HG03460 (cell line): ENCODE data around the gene TPCN1.

Experiments used
- ATAC-seq: cut with Tn5 transposase; IDR thresholded peaks from one replicate; pipeline ENCODE4 v1.9.1; 2021; ENCODE audit not compliant: unreplicated experiment

Gene TPCN1

DNA sequence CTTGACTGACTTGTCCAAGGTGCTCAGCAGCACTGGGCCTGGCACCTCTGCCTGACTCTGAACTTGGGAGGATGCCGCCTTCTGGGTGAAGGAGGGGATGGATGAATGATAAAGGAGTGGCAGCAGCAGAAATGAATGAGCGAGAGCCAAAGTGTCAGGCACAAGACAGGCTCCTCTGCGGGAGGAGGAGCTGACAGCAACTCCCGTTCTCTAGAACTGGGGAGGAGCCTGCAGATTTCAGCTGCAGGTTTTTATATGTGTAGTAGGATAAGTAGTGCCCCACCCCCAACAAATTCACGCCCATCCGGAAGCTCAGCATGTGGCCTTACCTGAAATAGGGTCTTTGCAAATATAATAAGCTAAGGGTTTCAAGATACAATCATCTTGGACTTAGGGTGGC lies 80.5 kb downstream of the TPCN1 start:
- ATAC-seq = no peak

- no peak for ATAC-seq
Measured at GRCh38 chr12:113302466-113302865, 81.2 kb downstream of the TPCN1 start.

DNA sequence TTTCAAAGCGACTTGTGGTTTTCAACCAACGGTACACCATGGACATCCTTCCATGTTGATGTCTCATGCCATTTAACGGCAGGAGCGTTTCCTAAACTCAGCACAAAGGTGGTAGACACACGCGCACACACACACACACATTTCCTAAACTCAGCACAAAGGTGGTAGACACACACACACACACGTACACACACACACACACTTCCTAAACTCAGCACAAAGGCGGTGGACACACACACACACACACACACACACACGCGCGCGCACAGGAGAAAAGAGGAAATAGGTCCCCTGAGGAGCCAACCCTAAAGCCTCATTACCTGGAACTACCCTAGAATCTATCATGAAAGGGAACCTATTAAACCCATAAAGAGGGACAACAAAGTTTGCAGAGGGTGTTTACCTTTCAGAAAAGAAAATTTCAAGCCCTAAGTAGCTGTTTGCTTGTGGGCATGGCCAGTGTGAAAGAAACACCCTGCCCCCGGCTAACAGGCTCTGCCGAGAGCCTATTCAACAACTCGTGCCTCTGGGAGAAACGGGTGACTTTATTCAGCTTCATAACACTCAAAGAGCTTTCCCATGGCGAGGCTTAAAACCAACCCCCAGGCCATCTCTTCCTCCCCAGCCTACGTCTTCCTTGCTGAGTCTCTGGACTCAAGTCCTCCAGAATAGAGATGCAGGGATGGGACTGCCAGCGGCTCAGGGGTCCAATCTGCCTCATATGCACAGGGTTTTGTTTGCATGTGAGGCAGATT lies 81.8 kb downstream of the TPCN1 start:
- no peak for ATAC-seq

- no peak for ATAC-seq
Measured at GRCh38 chr12:113305281-113305856, 84.1 kb downstream of the TPCN1 start.

GRCh38 chr12:113306382-113306781 lies 85.1 kb downstream of the TPCN1 start:
- no peak for ATAC-seq

DNA sequence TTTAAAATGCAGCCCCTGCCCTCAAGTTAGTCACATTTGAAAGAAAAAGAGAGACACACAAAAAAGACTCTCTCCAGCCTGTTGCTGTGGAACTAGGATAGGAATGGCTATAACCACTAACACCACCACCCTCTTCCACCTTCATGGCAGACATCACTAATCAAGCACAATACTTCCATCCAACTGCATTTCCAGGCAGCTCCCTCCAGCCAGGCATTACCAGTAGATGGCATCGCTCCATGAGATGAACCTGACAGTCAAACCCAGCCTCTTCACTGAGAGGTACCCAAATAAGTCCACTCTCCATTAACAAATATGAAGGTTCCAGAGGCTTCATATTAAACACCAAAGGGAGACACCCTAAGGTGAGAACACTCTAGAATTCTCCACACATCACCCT lies 89.2 kb downstream of the TPCN1 start:
- no peak for ATAC-seq

DNA sequence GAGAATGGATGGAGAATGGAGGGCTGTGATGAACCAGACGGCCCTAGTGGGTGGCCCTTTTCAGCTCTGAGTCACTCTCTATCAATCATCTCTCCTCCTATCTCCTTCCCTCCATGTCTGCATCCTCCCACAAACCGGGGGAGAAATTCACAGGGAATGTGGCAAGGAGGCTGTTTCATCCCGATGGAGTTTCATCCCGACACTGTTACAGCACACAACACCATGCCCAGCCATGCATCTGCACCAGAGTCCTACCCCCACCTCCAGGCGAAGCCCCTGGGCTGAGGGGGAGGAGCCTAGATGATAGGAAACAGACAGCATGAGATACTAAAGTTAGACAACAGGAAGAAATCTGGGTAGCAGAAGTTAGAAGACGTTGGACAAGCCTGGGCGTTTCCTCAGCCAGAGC lies 92.9 kb downstream of the TPCN1 start:
- ATAC-seq = no peak

DNA sequence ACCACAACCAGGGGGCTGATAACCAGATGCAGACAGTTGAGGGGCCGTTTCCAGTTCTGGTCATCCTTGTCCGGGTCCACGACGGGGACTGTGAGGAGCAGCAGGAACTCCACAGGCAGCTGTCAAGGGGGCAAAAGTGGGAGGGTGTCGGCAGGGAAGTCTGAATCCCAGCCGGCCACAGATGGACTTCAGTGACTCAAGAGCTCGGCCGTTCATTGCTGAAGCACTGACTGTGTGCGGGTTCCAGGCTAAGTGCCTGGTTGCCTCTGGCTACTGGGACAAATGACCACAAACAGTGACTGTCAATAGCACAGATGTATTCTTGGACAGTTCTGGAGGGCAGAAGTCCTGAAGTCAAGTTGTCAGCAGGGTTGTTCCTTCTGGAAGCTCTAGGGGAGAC lies 94.1 kb downstream of the TPCN1 start:
- ATAC-seq = no peak

DNA sequence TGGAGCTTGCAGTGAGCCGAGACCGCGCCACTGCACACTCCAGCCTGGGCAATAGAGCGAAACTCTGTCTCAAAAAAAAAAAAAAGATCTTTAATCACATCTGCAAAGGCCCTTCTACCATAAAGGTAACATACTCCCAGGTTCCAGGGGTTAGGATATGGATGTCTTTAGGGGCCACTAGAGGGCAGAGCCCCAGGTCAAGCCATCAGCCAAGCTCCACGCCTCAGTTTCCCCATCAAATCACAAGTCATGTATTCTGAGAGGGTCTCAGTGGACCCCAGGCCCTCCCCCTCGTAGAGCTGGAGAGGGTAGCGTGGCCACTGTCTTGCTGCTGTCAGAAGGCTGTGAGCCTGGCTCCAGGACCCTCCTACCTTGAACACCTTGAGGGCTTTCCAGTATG lies 94.9 kb downstream of the TPCN1 start:
- no peak for ATAC-seq

GRCh38 chr12:113317122-113317521 lies 95.9 kb downstream of the TPCN1 start:
- no peak for ATAC-seq

DNA sequence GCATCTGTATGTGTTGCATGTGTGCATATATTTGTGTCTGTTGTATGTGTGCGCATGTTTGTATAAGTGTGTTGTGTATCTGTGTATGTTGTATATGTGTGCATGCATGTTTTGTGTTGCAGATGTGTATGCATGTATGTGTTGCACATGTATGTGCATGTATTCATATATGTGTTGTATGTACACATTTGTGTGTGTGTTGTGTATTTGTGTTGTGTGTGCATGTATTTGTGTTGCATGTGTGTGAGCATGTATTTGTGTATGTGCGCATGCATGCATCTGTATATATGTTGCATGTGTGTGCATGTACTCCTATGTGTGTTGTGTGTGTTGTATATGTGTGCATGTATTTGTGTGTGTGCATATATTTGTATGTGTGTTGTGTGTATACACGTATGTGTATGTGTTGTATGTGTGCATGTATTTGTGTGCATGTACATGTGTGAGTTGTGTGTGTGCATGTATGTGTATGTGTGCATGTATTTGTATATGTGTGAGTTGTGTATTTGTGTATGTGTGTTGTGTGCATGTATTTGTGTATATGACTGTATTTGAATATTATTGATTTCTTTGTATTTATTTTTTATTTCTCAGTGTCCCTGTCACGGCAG lies 96.9 kb downstream of the TPCN1 start:
- ATAC-seq = no peak

DNA sequence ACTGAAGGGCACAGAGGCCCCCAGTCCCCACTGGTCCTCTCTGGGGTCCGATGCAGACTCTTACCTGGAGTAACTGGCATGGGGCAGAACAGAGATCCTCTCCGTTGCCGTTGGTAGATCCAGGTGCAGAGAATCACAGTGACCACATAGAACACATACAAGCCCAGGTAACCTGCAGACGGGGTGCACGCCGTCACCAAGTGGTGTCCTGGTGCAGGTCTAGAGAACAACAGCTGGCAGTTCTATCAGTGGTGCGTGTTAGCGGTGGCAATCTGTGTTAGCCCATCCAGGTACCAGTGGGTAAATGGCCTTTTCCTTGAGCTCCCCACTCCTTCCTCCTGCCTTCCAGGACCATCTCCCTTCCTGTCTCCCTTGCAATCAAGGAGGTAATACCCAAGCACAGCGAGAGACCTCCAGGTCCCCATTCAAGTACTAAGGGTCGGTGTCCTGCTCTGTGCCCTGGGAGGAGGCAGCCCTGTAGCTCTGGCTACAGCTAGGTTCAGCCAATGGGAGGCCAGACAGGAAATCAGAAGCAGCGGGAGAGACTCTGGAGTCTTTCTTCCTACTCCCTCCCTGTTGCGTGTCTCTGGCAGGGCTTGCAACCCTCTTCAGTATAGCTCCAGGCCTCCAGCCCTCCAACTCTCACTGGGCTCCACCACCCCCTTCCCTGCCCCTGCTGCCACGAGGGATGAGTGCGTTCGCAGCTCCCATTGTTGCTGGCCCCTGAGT lies 97.8 kb downstream of the TPCN1 start:
- ATAC-seq = no peak

GRCh38 chr12:113320401-113320800 lies 99.1 kb downstream of the TPCN1 start:
- ATAC-seq = no peak

GRCh38 chr12:113322343-113322742 lies 101.1 kb downstream of the TPCN1 start:
- ATAC-seq = no peak

DNA sequence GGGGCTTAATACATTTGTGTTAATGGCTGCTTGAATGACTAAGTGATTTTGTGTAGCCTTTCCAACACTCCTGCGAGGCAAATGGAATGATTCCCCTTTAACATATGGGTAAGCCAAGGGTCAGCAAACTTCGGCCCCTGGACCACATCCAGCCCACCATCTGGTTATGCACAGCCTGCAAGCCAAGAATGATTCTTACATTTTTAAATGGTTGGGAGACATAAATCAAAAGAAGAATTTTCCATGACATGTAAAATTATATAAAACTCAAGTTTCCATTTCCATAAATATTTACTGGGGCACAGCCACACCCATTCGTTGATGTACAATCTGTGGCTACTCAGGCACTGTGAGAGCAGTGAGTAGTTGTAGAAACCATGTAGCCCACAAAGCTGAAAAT lies 104.7 kb downstream of the TPCN1 start:
- no peak for ATAC-seq

GRCh38 chr12:113326775-113327395 lies 105.6 kb downstream of the TPCN1 start:
- no peak for ATAC-seq

DNA sequence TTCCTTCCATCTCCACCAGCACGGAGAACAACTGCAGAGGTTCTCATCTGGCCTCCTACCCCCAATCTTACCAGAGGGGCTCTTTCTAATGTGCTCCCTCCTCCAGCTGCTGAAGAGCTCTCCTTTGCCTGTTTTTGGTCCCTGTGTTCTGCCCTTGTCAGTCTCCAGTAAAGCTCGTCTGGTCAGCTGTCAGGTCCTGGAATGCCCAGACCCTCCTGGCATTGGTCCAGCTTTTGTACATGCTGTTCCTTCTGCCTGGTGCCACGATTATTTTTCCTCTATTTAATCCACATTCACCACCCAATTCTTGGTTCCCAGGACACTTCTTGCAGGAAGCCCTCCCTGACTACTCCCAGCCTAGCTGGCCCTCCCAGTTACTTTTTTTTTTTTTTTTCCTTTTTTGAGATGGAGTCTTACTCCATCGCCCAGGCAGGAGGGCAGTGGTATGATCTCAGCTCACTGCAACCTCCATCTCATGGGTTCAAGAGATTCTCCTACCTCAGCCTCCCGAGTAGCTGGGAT lies 107.2 kb downstream of the TPCN1 start:
- ATAC-seq = no peak

GRCh38 chr12:113329022-113329790 lies 107.9 kb downstream of the TPCN1 start:
- no peak for ATAC-seq

- ATAC-seq = no peak
Measured at GRCh38 chr12:113329791-113330417, 108.6 kb downstream of the TPCN1 start.

- ATAC-seq = no peak
Measured at GRCh38 chr12:113330505-113330904, 109.2 kb downstream of the TPCN1 start.
